Mesothelial cell of epicardium (in vitro differentiated cells): ENCODE results near the gene KLHL5. TPM values are rescaled to one million over a fixed set of nuclear protein-coding genes. Genes with fewer than 3 reads are reported as not detected.

Experiments used
- DNase-seq, 2 experiments: peaks; one replicate each; pipeline ENCODE4 v3.0.0; 2021; ENCODE audit warnings: low spot score in 2 of 2; ENCODE audit not compliant: unreplicated experiment in 2 of 2
- H3K27ac Mint-ChIP-seq: 2 replicates; pipeline ENCODE4 v1.8.0; 2021; ENCODE audit warnings: mixed read lengths
- H3K27me3 Mint-ChIP-seq: 2 replicates; pipeline ENCODE4 v1.8.0; 2021; ENCODE audit warnings: low read depth, mixed read lengths
- H3K36me3 Mint-ChIP-seq: 2 replicates; pipeline ENCODE4 v1.8.0; 2021; ENCODE audit warnings: mixed read lengths
- H3K4me1 Mint-ChIP-seq: 2 replicates; pipeline ENCODE4 v1.8.0; 2021; ENCODE audit warnings: mixed read lengths
- H3K4me3 Mint-ChIP-seq: 2 replicates; pipeline ENCODE4 v1.8.0; 2021; ENCODE audit warnings: mild to moderate bottlenecking, moderate library complexity, mixed read lengths
- H3K9me3 Mint-ChIP-seq: 2 replicates; pipeline ENCODE4 v1.8.0; 2021; ENCODE audit warnings: mixed read lengths
- total RNA-seq: library from RNA; stranded (reverse); gene quantifications from 3 replicates; pipeline ENCODE4 v1.2.1, GENCODE V29; 2021
- TF ChIP-seq, protein P1 (sequence below): fragments of 200-600 bp; sonication (generic); IDR thresholded peaks from one replicate; pipeline ENCODE4 v1.5.0; 2021; ENCODE audit warnings: antibody characterized with exemption; ENCODE audit not compliant: unreplicated experiment

KLHL5 gene
- total RNA-seq, 1 donor from 2014 or later, result 34.7 TPM

DNA sequence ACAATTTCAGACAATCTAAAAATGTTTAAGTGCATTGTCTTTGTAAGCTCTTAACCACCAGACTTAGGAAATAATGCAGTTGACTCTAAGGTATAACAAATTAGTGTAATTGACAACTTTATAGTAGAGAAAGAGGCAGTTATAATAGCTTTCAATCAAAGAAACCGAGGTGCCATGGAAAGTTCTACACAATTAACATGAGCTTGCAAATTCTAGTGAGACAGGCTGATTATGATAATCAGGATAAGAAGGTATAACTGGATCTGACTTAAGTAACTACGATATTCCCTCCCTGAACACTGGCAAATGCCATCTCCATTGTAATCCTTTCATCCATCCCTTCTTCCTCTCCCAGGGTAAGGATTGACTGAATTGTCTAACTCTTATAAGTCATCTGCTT, 11.4 kb upstream of the KLHL5 start:
- Mint-ChIP-seq H3K27me3 (no peaks in the 10 kb centered on the region), H3K9me3 (no peaks in the 10 kb centered on the region), H3K27ac (no peak overlapping the region), H3K4me1 (peaks cover 16% of the 10 kb centered on the region), H3K4me3 (no peak overlapping the region), H3K36me3 (no peaks in the 10 kb centered on the region)
- TF ChIP-seq, protein P1, sequence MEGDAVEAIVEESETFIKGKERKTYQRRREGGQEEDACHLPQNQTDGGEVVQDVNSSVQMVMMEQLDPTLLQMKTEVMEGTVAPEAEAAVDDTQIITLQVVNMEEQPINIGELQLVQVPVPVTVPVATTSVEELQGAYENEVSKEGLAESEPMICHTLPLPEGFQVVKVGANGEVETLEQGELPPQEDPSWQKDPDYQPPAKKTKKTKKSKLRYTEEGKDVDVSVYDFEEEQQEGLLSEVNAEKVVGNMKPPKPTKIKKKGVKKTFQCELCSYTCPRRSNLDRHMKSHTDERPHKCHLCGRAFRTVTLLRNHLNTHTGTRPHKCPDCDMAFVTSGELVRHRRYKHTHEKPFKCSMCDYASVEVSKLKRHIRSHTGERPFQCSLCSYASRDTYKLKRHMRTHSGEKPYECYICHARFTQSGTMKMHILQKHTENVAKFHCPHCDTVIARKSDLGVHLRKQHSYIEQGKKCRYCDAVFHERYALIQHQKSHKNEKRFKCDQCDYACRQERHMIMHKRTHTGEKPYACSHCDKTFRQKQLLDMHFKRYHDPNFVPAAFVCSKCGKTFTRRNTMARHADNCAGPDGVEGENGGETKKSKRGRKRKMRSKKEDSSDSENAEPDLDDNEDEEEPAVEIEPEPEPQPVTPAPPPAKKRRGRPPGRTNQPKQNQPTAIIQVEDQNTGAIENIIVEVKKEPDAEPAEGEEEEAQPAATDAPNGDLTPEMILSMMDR, result no peak
- DNase-seq, result no peak

DNA sequence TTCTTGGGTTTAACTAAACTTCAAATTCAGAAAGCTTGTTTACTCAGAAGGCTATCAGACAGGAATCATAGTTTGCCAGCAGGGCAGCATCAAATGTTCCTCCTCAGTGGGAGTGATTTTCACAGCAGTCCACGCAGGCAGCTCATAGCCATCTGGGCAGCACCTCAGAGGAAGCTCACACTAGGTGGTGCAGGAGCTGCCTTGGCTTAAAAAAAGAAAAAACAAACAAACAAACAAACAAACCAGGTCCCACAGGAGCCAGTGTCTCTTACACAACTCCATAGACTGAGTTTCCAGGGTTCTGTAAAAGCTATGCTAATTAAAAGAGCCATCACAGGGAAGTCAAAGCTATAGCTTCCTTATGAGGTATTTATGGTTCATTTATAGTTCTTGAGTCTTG, 10.5 kb upstream of the KLHL5 start:
- H3K4me3 Mint-ChIP-seq, result no peak overlapping the region
- H3K4me1 Mint-ChIP-seq, result peaks cover 10% of the 10 kb centered on the region
- H3K9me3 Mint-ChIP-seq, result no peaks in the 10 kb centered on the region
- DNase-seq, result no peak
- no peaks in the 10 kb centered on the region for H3K36me3 Mint-ChIP-seq
- no peaks in the 10 kb centered on the region for H3K27me3 Mint-ChIP-seq
- no peak overlapping the region for H3K27ac Mint-ChIP-seq
- TF ChIP-seq, protein P1, result no peak

DNA sequence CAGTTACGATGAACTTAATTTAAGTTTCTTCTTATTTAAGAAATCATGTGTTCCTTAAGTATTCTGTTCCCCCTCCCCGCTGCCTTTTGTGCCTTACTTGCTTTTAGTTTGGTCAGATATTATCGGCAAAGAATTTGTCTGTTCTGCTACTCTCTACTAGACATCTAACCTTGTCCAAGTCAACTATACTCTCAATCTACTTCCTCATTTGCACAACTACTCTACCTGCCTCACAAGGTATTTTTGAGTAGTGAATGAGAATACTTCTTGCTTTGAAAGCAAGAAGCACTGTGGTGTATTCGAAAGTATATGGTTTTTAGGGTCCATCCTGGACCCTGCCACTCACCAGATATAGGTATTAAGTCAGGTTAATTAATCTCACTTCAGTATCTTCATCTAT, 8.0 kb upstream of the KLHL5 start:
- DNase-seq, result no peak
- H3K36me3 Mint-ChIP-seq, result no peaks in the 10 kb centered on the region
- H3K4me1 Mint-ChIP-seq, result peaks cover 5% of the 10 kb centered on the region
- no peaks in the 10 kb centered on the region for H3K9me3 Mint-ChIP-seq
- no peak overlapping the region for H3K4me3 Mint-ChIP-seq
- TF ChIP-seq, protein P1, result no peak
- no peak overlapping the region for H3K27ac Mint-ChIP-seq
- no peaks in the 10 kb centered on the region for H3K27me3 Mint-ChIP-seq

DNA sequence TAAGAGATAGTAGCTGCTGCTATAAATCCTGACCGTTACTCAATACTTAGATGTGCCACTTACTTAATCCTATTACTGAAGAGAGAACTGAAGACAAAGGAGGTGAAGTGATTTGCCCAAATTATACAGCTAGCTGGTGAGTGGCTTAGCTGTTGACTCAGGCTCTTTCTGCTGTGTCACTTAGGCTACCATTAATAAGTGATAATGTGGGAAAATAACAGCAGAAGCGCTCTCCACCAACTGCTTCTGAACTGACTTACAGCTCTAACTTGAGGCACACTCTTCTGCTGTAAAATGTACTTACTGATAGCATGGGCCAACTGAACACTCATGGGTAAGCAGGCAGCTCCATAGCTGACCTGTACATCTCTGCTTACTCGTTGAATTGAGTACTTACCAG, 7.5 kb upstream of the KLHL5 start:
- DNase-seq, result no peak
- no peaks in the 10 kb centered on the region for H3K9me3 Mint-ChIP-seq
- no peak overlapping the region for H3K27ac Mint-ChIP-seq
- no peaks in the 10 kb centered on the region for H3K36me3 Mint-ChIP-seq
- TF ChIP-seq, protein P1, result no peak
- H3K4me1 Mint-ChIP-seq, result peaks cover 5% of the 10 kb centered on the region
- no peak overlapping the region for H3K4me3 Mint-ChIP-seq
- H3K27me3 Mint-ChIP-seq, result no peaks in the 10 kb centered on the region

DNA sequence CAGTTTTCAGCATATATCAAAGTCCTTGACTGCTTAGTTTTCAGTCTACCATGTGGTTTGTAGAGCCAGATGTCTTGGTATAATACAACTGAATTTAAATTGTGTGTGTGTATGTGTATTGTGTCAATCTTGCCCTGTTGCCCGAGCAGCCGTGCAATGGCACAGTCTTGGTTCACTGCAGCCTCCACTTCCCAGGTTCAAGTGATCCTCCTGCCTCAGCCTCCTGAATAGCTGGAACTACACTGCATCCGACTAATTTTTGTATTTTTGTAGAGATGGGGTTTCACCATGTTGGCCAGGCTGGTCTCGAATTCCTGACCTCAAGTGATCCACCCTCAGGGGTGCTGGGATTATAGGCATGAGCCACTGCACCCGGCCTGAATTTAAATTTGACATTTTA, 6.0 kb upstream of the KLHL5 start:
- no peaks in the 10 kb centered on the region for H3K9me3 Mint-ChIP-seq
- TF ChIP-seq, protein P1, result no peak
- H3K4me3 Mint-ChIP-seq, result no peak overlapping the region
- peaks cover 2% of the 10 kb centered on the region for H3K4me1 Mint-ChIP-seq
- H3K36me3 Mint-ChIP-seq, result no peaks in the 10 kb centered on the region
- no peak for DNase-seq
- no peak overlapping the region for H3K27ac Mint-ChIP-seq
- H3K27me3 Mint-ChIP-seq, result no peaks in the 10 kb centered on the region

DNA sequence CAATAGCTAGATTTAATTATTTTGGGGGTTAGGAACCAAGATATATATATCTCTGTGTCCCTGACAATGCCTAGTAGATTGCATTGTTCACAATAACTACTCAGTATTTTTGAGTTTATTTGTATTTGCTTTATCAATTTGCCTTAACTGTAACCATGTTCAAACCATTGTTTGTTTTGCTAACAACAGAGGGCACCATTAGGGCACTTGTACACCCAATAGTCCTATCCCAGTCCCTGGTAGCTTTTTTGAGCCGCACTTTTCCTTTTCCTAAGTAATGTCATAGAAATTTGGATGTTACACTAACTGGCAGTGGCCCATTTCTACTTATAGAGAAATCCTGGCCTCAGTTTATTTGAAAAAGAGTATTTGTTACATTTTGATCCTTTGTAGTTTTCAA, 575 bp upstream of the KLHL5 start:
- H3K4me3 Mint-ChIP-seq, result no peak overlapping the region
- DNase-seq, result no peak
- no peaks in the 10 kb centered on the region for H3K27me3 Mint-ChIP-seq
- no peaks in the 10 kb centered on the region for H3K36me3 Mint-ChIP-seq
- peaks cover 12% of the 10 kb centered on the region for H3K4me1 Mint-ChIP-seq
- TF ChIP-seq, protein P1, result no peak
- no peaks in the 10 kb centered on the region for H3K9me3 Mint-ChIP-seq
- H3K27ac Mint-ChIP-seq, result no peak overlapping the region
